ENCODE measurements around the gene BSN.

The BSN gene

GRCh38 chr3:49523756-49524747 lies 30.2 kb upstream of the BSN start:
- TF ChIP-seq CTCF (IDR thresholded peaks at IDR 0.05; ENCODE audit: low read depth, low read length) = no peak
- TF ChIP-seq MAX (IDR thresholded peaks at IDR 0.05; ENCODE audit: low read depth, low read length) = no peak
- no peak for TF ChIP-seq POLR2A (IDR thresholded peaks at IDR 0.05; ENCODE audit: extremely low read depth, insufficient read length)
- TF ChIP-seq MYC (IDR thresholded peaks at IDR 0.05; ENCODE audit: low read depth, low read length) = no peak
- no peak for DNase-seq (ENCODE audit: low read depth)
- no peak overlapping the region for H3K4me3 ChIP-seq (ENCODE audit: low read depth, low read length)

GRCh38 chr3:49529567-49529966 lies 24.7 kb upstream of the BSN start:
- TF ChIP-seq CTCF (IDR thresholded peaks at IDR 0.05; ENCODE audit: low read depth, low read length) (no peak), MYC (IDR thresholded peaks at IDR 0.05; ENCODE audit: low read depth, low read length) (no peak), MAX (IDR thresholded peaks at IDR 0.05; ENCODE audit: low read depth, low read length) (no peak), POLR2A (IDR thresholded peaks at IDR 0.05; ENCODE audit: extremely low read depth, insufficient read length) (no peak)
- DNase-seq (ENCODE audit: low read depth) = no peak
- no peak overlapping the region for H3K4me3 ChIP-seq (ENCODE audit: low read depth, low read length)

GRCh38 chr3:49530231-49530630 lies 24.0 kb upstream of the BSN start:
- H3K4me3 ChIP-seq (ENCODE audit: low read depth, low read length) = no peak overlapping the region
- TF ChIP-seq CTCF (IDR thresholded peaks at IDR 0.05; ENCODE audit: low read depth, low read length) = no peak
- no peak for TF ChIP-seq MAX (IDR thresholded peaks at IDR 0.05; ENCODE audit: low read depth, low read length)
- TF ChIP-seq POLR2A (IDR thresholded peaks at IDR 0.05; ENCODE audit: extremely low read depth, insufficient read length) = no peak
- no peak for TF ChIP-seq MYC (IDR thresholded peaks at IDR 0.05; ENCODE audit: low read depth, low read length)
- no peak for DNase-seq (ENCODE audit: low read depth)

- TF ChIP-seq POLR2A (IDR thresholded peaks at IDR 0.05; ENCODE audit: extremely low read depth, insufficient read length) (no peak), MAX (IDR thresholded peaks at IDR 0.05; ENCODE audit: low read depth, low read length) (no peak), CTCF (IDR thresholded peaks at IDR 0.05; ENCODE audit: low read depth, low read length) (no peak), MYC (IDR thresholded peaks at IDR 0.05; ENCODE audit: low read depth, low read length) (no peak)
- no peak overlapping the region for H3K4me3 ChIP-seq (ENCODE audit: low read depth, low read length)
- DNase-seq (ENCODE audit: low read depth) = no peak
Measured at GRCh38 chr3:49530701-49531100, 23.6 kb upstream of the BSN start.

GRCh38 chr3:49531218-49531617 lies 23.1 kb upstream of the BSN start:
- no peak for TF ChIP-seq POLR2A (IDR thresholded peaks at IDR 0.05; ENCODE audit: extremely low read depth, insufficient read length)
- no peak for TF ChIP-seq MYC (IDR thresholded peaks at IDR 0.05; ENCODE audit: low read depth, low read length)
- no peak for TF ChIP-seq CTCF (IDR thresholded peaks at IDR 0.05; ENCODE audit: low read depth, low read length)
- no peak for TF ChIP-seq MAX (IDR thresholded peaks at IDR 0.05; ENCODE audit: low read depth, low read length)
- H3K4me3 ChIP-seq (ENCODE audit: low read depth, low read length) = no peak overlapping the region
- DNase-seq (ENCODE audit: low read depth) = no peak

Data from NB4 (cell line).